ENCODE results near the gene STEAP1B.

Gene STEAP1B

DNA sequence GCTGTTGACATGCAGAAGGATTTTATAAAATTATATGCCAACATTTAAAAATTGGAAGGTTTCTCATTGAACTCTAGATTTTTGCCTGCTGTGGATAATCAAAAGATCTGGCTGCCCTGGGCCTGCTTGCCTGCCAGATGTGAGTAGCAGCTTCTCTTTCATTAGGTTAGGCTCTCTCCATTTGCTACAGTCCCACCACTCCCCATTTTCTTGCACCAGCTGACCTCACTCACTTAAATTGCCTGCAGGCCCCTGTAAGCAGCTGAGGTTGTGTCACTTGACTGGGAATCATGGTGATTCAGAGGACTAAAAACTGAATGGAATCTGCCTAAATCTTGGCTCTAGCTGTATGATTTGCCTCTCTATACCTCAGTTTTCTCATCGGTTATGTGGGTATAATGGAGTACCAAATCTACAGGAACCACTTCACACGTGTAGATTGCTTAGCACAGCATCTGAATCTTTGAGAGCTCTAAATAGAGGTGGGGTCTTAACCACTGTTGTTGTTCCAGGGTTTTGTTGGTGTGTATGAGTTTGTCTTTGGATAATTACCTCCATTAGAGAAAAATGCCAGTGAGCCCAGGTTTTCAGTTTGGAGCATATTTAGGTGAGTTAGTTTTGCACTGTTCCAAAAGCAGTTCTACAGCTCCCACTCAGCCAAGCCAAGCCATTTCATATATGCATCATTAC is 124.5 kb downstream of the STEAP1B start:
- Histone ChIP-seq H3K27ac (ENCODE audit: low read depth, low read length) (no peak overlapping the region), H3K36me3 (ENCODE audit: control insufficient read depth in 1 of 2, insufficient read depth in 2 of 2, low read length in 2 of 2) (no peaks in the 10 kb centered on the region), H3K4me1 (ENCODE audit: control insufficient read depth in 1 of 2, insufficient read depth in 2 of 2, low read length in 2 of 2) (no peaks in the 10 kb centered on the region), H3K27me3 (ENCODE audit: control insufficient read depth in 1 of 2, insufficient read depth in 2 of 2, low read length in 2 of 2) (no peaks in the 10 kb centered on the region), H3K4me3 (ENCODE audit: low read depth in 1 of 2, low read length in 2 of 2) (no peak overlapping the region), H3K9me3 (ENCODE audit: control insufficient read depth in 1 of 2, low read length in 2 of 2) (no peaks in the 10 kb centered on the region), H3K9ac (ENCODE audit: low read depth in 1 of 2, low read length in 2 of 2) (no peak overlapping the region)

DNA sequence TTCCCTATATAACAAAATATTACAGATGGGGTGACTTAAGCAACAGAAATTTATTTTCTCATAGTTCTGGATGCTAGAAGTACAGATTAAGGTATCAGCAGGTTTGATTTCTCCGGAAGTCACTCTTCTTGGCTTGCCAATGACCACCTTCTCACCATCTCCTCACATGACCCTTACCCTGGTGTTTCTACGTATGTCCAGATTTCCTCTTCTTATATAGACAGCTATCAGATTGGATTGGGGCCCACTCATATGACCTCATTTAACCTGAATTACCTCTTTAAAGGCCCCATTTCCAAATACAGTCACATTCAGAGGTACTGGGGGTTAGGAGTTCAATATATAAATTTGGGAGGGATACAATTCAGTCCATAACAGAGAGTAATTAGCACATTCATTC is 126.1 kb downstream of the STEAP1B start:
- Histone ChIP-seq H3K4me3 (ENCODE audit: low read depth in 1 of 2, low read length in 2 of 2) (no peak overlapping the region), H3K27ac (ENCODE audit: low read depth, low read length) (no peak overlapping the region), H3K27me3 (ENCODE audit: control insufficient read depth in 1 of 2, insufficient read depth in 2 of 2, low read length in 2 of 2) (no peaks in the 10 kb centered on the region), H3K9ac (ENCODE audit: low read depth in 1 of 2, low read length in 2 of 2) (no peak overlapping the region), H3K36me3 (ENCODE audit: control insufficient read depth in 1 of 2, insufficient read depth in 2 of 2, low read length in 2 of 2) (no peaks in the 10 kb centered on the region), H3K4me1 (ENCODE audit: control insufficient read depth in 1 of 2, insufficient read depth in 2 of 2, low read length in 2 of 2) (no peaks in the 10 kb centered on the region), H3K9me3 (ENCODE audit: control insufficient read depth in 1 of 2, low read length in 2 of 2) (no peaks in the 10 kb centered on the region)

DNA sequence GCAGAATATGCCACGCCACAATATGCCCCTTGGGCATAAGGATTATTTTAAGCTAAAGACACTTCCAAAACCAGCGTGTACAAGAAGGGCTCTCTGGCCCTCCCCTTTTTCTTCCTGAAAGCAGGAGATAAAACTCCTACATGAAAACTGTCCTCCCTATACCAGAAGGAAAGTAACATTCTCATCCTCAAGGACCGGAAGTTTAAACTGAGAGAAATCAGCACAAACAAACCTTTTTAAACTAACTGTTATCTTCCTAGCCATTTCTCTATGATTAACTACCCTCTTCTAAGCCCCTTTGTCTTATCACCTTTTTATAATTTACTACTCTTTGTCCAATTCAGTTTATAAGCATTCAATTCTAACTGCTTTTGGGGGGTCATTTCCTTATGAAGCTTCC is 126.6 kb downstream of the STEAP1B start:
- H3K4me1 ChIP-seq (ENCODE audit: control insufficient read depth in 1 of 2, insufficient read depth in 2 of 2, low read length in 2 of 2) = no peaks in the 10 kb centered on the region

DNA sequence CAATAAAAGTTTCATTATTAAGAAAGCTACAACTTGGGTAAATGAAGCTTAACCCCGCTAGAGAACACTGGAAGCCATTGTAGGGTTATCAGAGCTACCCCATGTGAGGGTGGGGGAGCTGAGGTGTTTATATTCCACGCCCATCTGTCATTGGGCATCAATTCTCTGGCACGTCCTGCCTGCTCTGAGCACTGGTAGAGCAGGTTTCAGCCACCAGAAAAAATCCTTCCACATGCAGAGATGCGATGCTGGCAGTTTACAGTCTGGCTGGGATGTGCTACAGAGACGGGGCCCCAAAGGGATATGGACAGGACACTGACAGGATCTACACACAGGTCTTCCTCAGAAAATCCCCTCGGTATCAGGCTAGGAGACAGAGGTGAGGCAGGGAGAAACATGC is 127.1 kb downstream of the STEAP1B start:
- no peaks in the 10 kb centered on the region for H3K4me1 ChIP-seq (ENCODE audit: control insufficient read depth in 1 of 2, insufficient read depth in 2 of 2, low read length in 2 of 2)
- H3K9me3 ChIP-seq (ENCODE audit: control insufficient read depth in 1 of 2, low read length in 2 of 2) = no peaks in the 10 kb centered on the region
- no peak overlapping the region for H3K27ac ChIP-seq (ENCODE audit: low read depth, low read length)
- H3K9ac ChIP-seq (ENCODE audit: low read depth in 1 of 2, low read length in 2 of 2) = no peak overlapping the region
- no peaks in the 10 kb centered on the region for H3K27me3 ChIP-seq (ENCODE audit: control insufficient read depth in 1 of 2, insufficient read depth in 2 of 2, low read length in 2 of 2)
- H3K4me3 ChIP-seq (ENCODE audit: low read depth in 1 of 2, low read length in 2 of 2) = no peak overlapping the region
- H3K36me3 ChIP-seq (ENCODE audit: control insufficient read depth in 1 of 2, insufficient read depth in 2 of 2, low read length in 2 of 2) = no peaks in the 10 kb centered on the region

More for the DNA sequence above, 126.6 kb downstream of the STEAP1B start:
- H3K9ac ChIP-seq (ENCODE audit: low read depth in 1 of 2, low read length in 2 of 2) = no peak overlapping the region
- no peaks in the 10 kb centered on the region for H3K36me3 ChIP-seq (ENCODE audit: control insufficient read depth in 1 of 2, insufficient read depth in 2 of 2, low read length in 2 of 2)
- no peak overlapping the region for H3K27ac ChIP-seq (ENCODE audit: low read depth, low read length)
- H3K9me3 ChIP-seq (ENCODE audit: control insufficient read depth in 1 of 2, low read length in 2 of 2) = no peaks in the 10 kb centered on the region
- no peak overlapping the region for H3K4me3 ChIP-seq (ENCODE audit: low read depth in 1 of 2, low read length in 2 of 2)
- H3K27me3 ChIP-seq (ENCODE audit: control insufficient read depth in 1 of 2, insufficient read depth in 2 of 2, low read length in 2 of 2) = no peaks in the 10 kb centered on the region

DNA sequence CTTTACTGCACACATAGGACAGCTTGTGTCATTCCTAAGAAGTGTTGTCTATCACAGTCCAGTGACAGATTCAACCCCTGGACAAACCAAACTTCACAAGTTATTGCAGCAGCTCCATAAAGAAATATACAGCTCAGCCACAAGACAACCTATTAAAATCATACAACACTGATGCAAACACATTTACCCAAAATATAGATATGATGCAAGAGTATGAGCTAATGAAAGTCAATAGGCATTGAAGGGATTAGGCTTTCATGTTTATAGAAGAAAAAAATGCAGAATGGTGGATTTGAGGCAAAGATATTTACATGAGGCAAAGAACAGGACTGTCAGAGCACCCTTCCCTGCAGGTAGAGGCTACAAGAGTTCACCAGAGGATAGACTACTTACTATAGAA is 128.1 kb downstream of the STEAP1B start:
- no peaks in the 10 kb centered on the region for H3K27me3 ChIP-seq (ENCODE audit: control insufficient read depth in 1 of 2, insufficient read depth in 2 of 2, low read length in 2 of 2)
- H3K4me1 ChIP-seq (ENCODE audit: control insufficient read depth in 1 of 2, insufficient read depth in 2 of 2, low read length in 2 of 2) = no peaks in the 10 kb centered on the region
- no peaks in the 10 kb centered on the region for H3K9me3 ChIP-seq (ENCODE audit: control insufficient read depth in 1 of 2, low read length in 2 of 2)
- no peak overlapping the region for H3K27ac ChIP-seq (ENCODE audit: low read depth, low read length)
- no peak overlapping the region for H3K9ac ChIP-seq (ENCODE audit: low read depth in 1 of 2, low read length in 2 of 2)
- H3K4me3 ChIP-seq (ENCODE audit: low read depth in 1 of 2, low read length in 2 of 2) = no peak overlapping the region
- H3K36me3 ChIP-seq (ENCODE audit: control insufficient read depth in 1 of 2, insufficient read depth in 2 of 2, low read length in 2 of 2) = no peaks in the 10 kb centered on the region

Data from duodenal mucosa (tissue), 2 donors.